Spinal cord (tissue), 10 donors: ENCODE data around the gene PAQR7. TPM values are rescaled to one million over a fixed set of nuclear protein-coding genes. Genes with fewer than 3 reads are reported as not detected.
A peak's percentile ranks its signal among the peaks of the same experiment; 100 is the strongest.

Experiments used
- DNase-seq, 6 donors: peaks; one replicate each; pipeline versions ENCODE4 v3.0.0 to v3.0.0-alpha.2; 2013 to 2015; ENCODE audit warnings: low spot score in 6 of 6, low read depth in 4 of 6
- H3K27ac ChIP-seq: one replicate; pipeline ENCODE4 v1.5.1; 2013; ENCODE audit warnings: low read depth, low read length, control low read depth
- H3K27me3 ChIP-seq: one replicate; pipeline ENCODE4 v1.6.1; 2013; ENCODE audit warnings: low read length; ENCODE audit not compliant: control insufficient read depth, insufficient read depth
- H3K36me3 ChIP-seq: one replicate; pipeline ENCODE4 v1.6.1; 2013; ENCODE audit warnings: low read length; ENCODE audit not compliant: control insufficient read depth, insufficient read depth
- H3K4me1 ChIP-seq: one replicate; pipeline ENCODE4 v1.6.1; 2013; ENCODE audit warnings: low read length; ENCODE audit not compliant: control insufficient read depth, insufficient read depth
- H3K4me3 ChIP-seq: one replicate; pipeline ENCODE4 v1.5.1; 2013; ENCODE audit warnings: low read depth, low read length, control low read depth
- H3K9me3 ChIP-seq: one replicate; pipeline ENCODE4 v1.6.1; 2013; ENCODE audit warnings: low read length; ENCODE audit not compliant: control insufficient read depth, insufficient read depth
- whole genome bisulfite sequencing: methylation state at CpG from one replicate; pipeline ENCODE4 v1.1.5; 2013; ENCODE audit warnings: missing lambda C conversion rate; ENCODE audit not compliant: insufficient coverage; 5-methylcytosine and 5-hydroxymethylcytosine counted together
- polyA plus RNA-seq, 2 donors: library from polyadenylated mRNA; unstranded; fragments of 120-200 nt; gene quantifications; one replicate each; pipeline ENCODE4 v1.2.1, GENCODE V29; 2013; ENCODE audit not compliant: insufficient read length in 2 of 2
- total RNA-seq, 2 donors: library from RNA; depleted of rRNA in 1 of 2; stranded (reverse); fragments of 120-200 nt in 1 of 2; fragments of >200 nt in 1 of 2; gene quantifications; one replicate each; pipeline versions ENCODE4 v1.2.3 to v1.2.4, GENCODE V29; 2013 to 2014
- donor health status: healthy.

The PAQR7 gene
- total and polyA plus RNA-seq, 4 donors: 7.6 to 18.8 (median 12.6) TPM

- Histone ChIP-seq H3K27ac (no peak overlapping the region), H3K27me3 (no peaks in the 10 kb centered on the region), H3K4me3 (no peak overlapping the region), H3K36me3 (peaks cover 31% of the 10 kb centered on the region), H3K9me3 (no peaks in the 10 kb centered on the region), H3K4me1 (no peaks in the 10 kb centered on the region)
- DNase-seq: no peak
- 61% methylated on average over 2 of the region's 3 CpGs for WGBS
These were observed 40.6 kb downstream of the PAQR7 start for GRCh38 chr1:25834894-25835293.

- H3K4me3 ChIP-seq: no peak overlapping the region
- peaks cover 40% of the 10 kb centered on the region for H3K36me3 ChIP-seq
- no peak for DNase-seq
- H3K9me3 ChIP-seq: no peaks in the 10 kb centered on the region
- H3K27me3 ChIP-seq: no peaks in the 10 kb centered on the region
- 94% methylated on average over 2 of the region's 5 CpGs for WGBS
- no peaks in the 10 kb centered on the region for H3K4me1 ChIP-seq
- no peak overlapping the region for H3K27ac ChIP-seq
These were observed 42.4 kb downstream of the PAQR7 start for GRCh38 chr1:25833158-25833557.

- no CpG with 5 or more reads among the region's 6 CpGs for WGBS
- no peak overlapping the region for H3K4me3 ChIP-seq
- no peak for DNase-seq
- H3K36me3 ChIP-seq: peaks cover 46% of the 10 kb centered on the region
- H3K27me3 ChIP-seq: no peaks in the 10 kb centered on the region
- H3K27ac ChIP-seq: no peak overlapping the region
- H3K9me3 ChIP-seq: no peaks in the 10 kb centered on the region
- no peaks in the 10 kb centered on the region for H3K4me1 ChIP-seq
These were observed 43.0 kb downstream of the PAQR7 start for GRCh38 chr1:25832336-25833037.

- WGBS: 100% methylated on average over 1 of the region's 5 CpGs
- Histone ChIP-seq H3K4me1 (no peaks in the 10 kb centered on the region), H3K27me3 (no peaks in the 10 kb centered on the region), H3K27ac (no peak overlapping the region), H3K4me3 (no peak overlapping the region), H3K9me3 (no peaks in the 10 kb centered on the region), H3K36me3 (peaks cover 54% of the 10 kb centered on the region)
- DNase-seq: no peak
These were observed 43.8 kb downstream of the PAQR7 start for GRCh38 chr1:25831569-25832196.

- no CpG with 5 or more reads among the region's 1 CpG for WGBS
- no peak for DNase-seq
- no peak overlapping the region for H3K4me3 ChIP-seq
- H3K9me3 ChIP-seq: no peaks in the 10 kb centered on the region
- H3K27ac ChIP-seq: no peak overlapping the region
- H3K27me3 ChIP-seq: no peaks in the 10 kb centered on the region
- H3K4me1 ChIP-seq: no peaks in the 10 kb centered on the region
- H3K36me3 ChIP-seq: peaks cover 57% of the 10 kb centered on the region
These were observed 46.5 kb downstream of the PAQR7 start for GRCh38 chr1:25829046-25829445.

- H3K27ac ChIP-seq: no peak overlapping the region
- WGBS: no CpG with 5 or more reads among the region's 3 CpGs
- H3K4me3 ChIP-seq: no peak overlapping the region
These were observed 47.0 kb downstream of the PAQR7 start for GRCh38 chr1:25828491-25828890.

GRCh38 chr1:25826571-25826970 lies 48.9 kb downstream of the PAQR7 start:
- no peak overlapping the region for H3K27ac ChIP-seq
- no peaks in the 10 kb centered on the region for H3K9me3 ChIP-seq
- peaks cover 42% of the 10 kb centered on the region for H3K36me3 ChIP-seq
- H3K4me3 ChIP-seq: no peak overlapping the region
- peaks cover 7% of the 10 kb centered on the region for H3K4me1 ChIP-seq
- DNase-seq: no peak
- no peaks in the 10 kb centered on the region for H3K27me3 ChIP-seq
- 95% methylated on average over 9 of the region's 10 CpGs for WGBS

More at GRCh38 chr1:25828491-25828890, 47.0 kb downstream of the PAQR7 start:
- Histone ChIP-seq H3K4me1 (no peaks in the 10 kb centered on the region), H3K9me3 (no peaks in the 10 kb centered on the region), H3K27me3 (no peaks in the 10 kb centered on the region), H3K36me3 (peaks cover 56% of the 10 kb centered on the region)
- DNase-seq: no peak

GRCh38 chr1:25825605-25826004 lies 49.9 kb downstream of the PAQR7 start:
- peaks cover 39% of the 10 kb centered on the region for H3K36me3 ChIP-seq
- WGBS: no CpG with 5 or more reads among the region's 2 CpGs
- H3K4me3 ChIP-seq: no peak overlapping the region
- no peaks in the 10 kb centered on the region for H3K27me3 ChIP-seq
- H3K4me1 ChIP-seq: peaks cover 16% of the 10 kb centered on the region
- no peaks in the 10 kb centered on the region for H3K9me3 ChIP-seq
- DNase-seq: no peak
- H3K27ac ChIP-seq: no peak overlapping the region

GRCh38 chr1:25821630-25822091 lies 53.8 kb downstream of the PAQR7 start:
- no peak overlapping the region for H3K27ac ChIP-seq
- no peaks in the 10 kb centered on the region for H3K9me3 ChIP-seq
- peak overlapping the region; percentile 97 for H3K4me3 ChIP-seq
- H3K36me3 ChIP-seq: peaks cover 15% of the 10 kb centered on the region
- no peaks in the 10 kb centered on the region for H3K27me3 ChIP-seq
- WGBS: 69% methylated on average over 2 of the region's 5 CpGs
- DNase-seq: no peak
- H3K4me1 ChIP-seq: peaks cover 31% of the 10 kb centered on the region

- no peak overlapping the region for H3K27ac ChIP-seq
- H3K4me1 ChIP-seq: peaks cover 31% of the 10 kb centered on the region
These were observed 54.4 kb downstream of the PAQR7 start for GRCh38 chr1:25821112-25821476.

More at GRCh38 chr1:25821112-25821476, 54.4 kb downstream of the PAQR7 start:
- DNase-seq: no peak
- WGBS: 42% methylated on average over 10 of the region's 10 CpGs
- Histone ChIP-seq H3K4me3 (peak overlapping the region; percentile 97), H3K27me3 (no peaks in the 10 kb centered on the region), H3K9me3 (no peaks in the 10 kb centered on the region), H3K36me3 (peaks cover 15% of the 10 kb centered on the region)
